RPMI7951 (cell line): Measurements from ENCODE around the gene GPR35. TPM values are rescaled to one million over a fixed set of nuclear protein-coding genes. Genes with fewer than 3 reads are reported as not detected.
A peak's percentile ranks its signal among the peaks of the same experiment; 100 is the strongest.

Experiments
- DNase-seq: peaks from one replicate; pipeline ENCODE4 v3.0.0-alpha.2; 2012; ENCODE audit warnings: low read depth
- total RNA-seq: library from RNA; depleted of rRNA; stranded (reverse); fragments of >200 nt; shearing (Covaris generic); gene quantifications from 2 replicates; pipeline ENCODE4 v1.2.3, GENCODE V29; 2014

The GPR35 gene
- total RNA-seq, 1 experiment from 2014 or later, result 0.12 TPM

DNA sequence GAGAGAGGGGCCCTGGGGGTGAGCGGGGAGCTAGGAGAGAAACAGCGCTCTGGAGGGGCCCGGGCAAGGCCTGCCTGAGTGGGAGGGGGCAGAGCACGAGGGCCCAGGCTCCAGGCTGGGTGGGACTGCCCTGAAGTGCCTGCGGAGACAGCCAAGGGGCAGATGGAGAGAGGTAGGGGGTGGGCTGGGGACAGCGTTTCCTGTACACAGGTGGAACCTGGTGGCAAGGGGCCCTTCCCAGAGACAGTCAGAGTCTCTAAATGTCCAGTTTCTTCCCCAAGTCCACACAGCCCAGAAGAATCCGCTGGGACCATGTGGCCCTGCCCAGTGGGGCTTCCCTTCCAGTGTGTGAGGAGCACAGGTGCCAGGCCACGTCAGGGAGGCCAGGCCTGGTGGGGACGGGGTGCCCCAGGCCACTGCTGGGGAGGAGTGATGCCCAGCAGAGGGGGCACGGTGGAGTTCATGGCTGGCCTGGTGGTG, 1.7 kb upstream of the GPR35 start:
- no peak for DNase-seq

GRCh38 chr2:240624011-240624949, 1.0 kb upstream of the GPR35 start:
- no peak for DNase-seq

DNA sequence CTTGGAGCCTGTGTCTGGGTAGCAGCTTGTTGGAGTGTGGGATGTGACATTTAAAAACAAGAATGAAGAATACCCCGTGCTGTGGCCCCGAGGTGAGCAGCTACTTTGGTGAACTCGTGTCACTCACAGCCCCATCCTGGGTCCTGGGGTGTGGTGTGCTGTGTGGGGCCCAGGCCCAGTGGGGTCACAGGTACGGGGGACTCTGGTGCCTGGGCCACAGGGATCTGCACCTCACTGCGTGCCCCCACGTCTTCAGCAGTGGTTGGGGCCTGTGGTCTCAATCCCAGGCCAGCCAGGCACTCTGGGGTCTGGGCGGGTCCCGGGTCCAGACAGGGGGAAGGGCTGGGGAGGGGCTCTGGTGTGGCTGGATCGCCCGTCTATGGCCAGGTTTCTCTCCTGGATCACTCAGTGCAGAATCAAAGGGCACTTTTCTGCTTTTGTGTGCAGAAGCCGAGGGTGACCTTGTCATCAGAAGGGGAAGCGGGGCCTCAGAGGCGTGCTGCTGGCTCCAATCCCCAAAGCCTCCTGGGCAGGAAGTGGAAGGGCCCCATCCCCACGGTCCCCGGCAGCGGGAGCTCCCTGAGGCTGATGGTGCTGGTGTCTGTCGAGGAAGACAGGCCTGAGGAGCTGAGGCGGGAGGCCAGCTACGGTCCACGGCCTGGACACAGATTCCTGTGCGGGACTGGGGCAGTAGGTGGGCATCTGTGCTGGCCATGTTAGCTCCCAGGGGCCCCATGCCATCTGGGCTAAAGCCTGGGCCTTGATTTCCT, 1.4 kb downstream of the GPR35 start:
- DNase-seq, result peak; percentile 10

DNA sequence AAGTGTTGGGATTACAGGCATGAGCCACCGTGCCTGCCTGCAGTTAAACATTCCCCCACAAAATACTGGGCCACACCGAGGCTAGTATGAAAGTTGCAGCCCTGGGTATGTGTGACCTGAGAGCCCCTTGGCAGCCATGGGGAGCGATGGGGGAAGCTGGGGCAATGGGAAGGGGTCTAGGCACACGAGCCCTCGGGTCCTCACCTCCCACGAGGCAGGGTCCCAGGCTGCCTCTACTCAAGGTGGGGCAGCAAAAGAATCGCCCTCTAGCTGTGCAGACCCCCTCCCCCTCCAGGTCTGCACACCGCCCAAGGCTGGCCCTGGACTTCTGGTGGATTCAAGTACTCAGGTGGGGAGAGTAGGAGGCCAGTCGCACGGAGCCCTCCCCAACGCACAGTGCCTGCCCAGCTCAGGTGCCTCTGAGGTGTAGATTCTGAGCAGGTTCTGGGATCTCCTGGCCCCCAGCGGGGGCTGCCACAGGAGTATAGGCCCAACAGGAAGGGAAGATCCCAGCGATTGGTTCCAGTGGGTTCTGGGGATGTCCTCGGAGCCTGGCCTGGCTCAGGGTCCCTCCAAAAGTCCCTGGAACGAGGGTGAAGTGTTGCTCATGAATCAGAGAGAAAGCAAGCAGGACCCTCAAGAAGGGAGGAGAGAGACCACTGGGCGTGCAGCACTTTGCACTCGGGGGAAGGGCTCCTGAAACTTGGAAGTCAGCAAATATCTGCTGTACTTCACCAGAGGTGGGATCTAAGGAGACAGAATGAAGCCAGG, 2.6 kb downstream of the GPR35 start:
- DNase-seq, result no peak

- no peak for DNase-seq
These were observed 3.2 kb downstream of the GPR35 start for GRCh38 chr2:240628507-240628807.

DNA sequence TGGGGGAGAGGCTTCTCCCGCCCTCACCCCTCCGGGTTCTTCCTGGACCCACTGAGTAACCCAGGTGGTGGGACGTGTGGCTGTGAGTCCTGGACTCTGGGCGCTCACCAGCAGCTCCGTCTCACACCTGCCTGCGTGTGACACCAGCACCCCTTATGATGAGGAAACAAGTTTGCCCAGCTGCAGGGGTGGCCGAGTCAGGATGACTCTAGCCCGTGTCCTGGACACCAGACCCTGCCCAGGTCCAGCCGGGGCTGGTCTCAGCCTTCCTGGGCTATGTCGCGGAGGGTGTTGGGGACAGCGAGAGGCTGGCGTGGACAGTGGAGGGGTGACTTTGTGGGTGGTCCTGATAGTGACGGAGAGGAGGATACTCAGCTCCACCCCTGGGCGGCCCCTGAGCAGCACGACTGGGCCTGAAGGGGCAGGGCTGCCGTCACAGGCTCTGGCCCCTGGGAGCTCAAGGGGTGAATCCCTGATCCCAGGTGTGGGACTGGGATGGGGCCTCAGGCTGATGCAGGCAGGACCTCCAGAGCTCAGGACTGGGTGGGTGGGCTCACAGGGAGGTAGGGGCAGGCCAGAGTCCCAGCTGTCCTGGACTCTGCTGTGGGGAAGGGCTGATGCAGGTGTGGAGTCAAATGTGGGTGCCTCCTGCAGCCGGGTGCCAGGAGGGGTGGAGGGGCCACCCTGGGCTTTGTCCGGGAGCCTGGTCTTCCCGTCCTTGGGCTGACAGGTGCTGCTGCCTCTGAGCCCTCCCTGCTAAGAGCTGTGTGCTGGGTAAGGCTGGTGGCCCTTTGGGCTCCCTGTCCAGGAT, 3.7 kb downstream of the GPR35 start:
- no peak for DNase-seq

DNA sequence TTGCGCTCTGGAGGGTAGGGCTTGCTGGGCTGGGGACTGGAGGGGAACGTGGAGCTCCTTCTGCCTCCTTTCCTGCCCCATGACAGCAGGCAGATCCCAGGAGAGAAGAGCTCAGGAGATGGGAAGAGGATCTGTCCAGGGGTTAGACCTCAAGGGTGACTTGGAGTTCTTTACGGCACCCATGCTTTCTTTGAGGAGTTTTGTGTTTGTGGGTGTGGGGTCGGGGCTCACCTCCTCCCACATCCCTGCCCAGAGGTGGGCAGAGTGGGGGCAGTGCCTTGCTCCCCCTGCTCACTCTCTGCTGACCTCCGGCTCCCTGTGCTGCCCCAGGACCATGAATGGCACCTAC, 4.3 kb downstream of the GPR35 start:
- DNase-seq, result no peak

DNA sequence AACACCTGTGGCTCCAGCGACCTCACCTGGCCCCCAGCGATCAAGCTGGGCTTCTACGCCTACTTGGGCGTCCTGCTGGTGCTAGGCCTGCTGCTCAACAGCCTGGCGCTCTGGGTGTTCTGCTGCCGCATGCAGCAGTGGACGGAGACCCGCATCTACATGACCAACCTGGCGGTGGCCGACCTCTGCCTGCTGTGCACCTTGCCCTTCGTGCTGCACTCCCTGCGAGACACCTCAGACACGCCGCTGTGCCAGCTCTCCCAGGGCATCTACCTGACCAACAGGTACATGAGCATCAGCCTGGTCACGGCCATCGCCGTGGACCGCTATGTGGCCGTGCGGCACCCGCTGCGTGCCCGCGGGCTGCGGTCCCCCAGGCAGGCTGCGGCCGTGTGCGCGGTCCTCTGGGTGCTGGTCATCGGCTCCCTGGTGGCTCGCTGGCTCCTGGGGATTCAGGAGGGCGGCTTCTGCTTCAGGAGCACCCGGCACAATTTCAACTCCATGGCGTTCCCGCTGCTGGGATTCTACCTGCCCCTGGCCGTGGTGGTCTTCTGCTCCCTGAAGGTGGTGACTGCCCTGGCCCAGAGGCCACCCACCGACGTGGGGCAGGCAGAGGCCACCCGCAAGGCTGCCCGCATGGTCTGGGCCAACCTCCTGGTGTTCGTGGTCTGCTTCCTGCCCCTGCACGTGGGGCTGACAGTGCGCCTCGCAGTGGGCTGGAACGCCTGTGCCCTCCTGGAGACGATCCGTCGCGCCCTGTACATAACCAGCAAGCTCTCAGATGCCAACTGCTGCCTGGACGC, 4.9 kb downstream of the GPR35 start:
- no peak for DNase-seq

DNA sequence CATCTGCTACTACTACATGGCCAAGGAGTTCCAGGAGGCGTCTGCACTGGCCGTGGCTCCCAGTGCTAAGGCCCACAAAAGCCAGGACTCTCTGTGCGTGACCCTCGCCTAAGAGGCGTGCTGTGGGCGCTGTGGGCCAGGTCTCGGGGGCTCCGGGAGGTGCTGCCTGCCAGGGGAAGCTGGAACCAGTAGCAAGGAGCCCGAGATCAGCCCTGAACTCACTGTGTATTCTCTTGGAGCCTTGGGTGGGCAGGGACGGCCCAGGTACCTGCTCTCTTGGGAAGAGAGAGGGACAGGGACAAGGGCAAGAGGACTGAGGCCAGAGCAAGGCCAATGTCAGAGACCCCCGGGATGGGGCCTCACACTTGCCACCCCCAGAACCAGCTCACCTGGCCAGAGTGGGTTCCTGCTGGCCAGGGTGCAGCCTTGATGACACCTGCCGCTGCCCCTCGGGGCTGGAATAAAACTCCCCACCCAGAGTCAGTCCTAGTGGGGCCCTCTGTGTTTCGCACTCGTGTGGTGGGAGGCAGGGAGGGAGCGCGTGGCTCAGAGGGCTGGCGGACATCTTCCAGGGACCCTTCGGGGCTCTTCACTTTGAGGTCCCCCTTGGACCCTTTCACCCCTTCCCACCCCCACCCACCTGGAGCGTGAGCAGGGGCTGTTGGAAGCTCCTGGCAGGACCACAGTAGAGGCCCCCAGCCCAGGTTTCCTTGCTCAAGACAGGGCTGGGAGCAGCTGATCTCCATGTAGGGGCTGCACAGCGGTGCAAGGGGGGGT, 5.7 kb downstream of the GPR35 start:
- no peak for DNase-seq

DNA sequence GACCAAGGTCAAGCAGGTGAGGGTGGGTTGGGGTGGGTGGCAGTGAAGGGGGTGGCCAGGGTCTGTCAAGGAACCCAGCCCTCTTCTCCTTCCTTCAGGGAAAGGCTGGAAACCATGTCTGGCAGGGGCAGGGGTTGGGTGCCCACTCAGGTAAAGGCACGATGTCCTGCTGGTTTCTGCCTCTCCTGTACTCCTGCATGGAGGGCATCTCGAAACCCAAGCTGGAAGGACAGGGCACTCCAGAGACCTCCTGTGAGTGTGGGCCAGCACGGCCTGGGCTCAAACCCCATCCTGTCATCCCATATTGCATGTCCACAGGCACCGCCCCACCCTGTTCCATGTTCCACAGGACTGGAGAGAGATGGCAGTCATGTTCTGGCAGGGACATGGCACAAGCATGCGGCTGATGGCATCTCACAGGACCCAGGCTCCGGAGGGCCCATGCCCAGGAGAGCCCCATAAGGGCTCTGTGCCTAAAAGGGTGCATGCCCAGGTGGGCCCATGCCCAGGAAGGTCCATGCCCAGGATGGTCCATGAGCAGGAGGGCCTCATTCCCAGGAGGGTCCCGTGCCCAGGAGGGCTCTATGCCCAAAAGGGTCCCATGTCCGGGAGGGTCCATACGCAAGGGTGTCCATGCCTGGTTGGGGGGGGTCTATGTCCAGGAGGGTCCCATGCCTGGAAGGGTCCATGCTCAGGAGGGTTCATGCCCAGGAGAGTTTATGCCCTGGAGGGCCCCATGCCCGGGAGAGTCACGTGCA, 6.4 kb downstream of the GPR35 start:
- DNase-seq, result no peak

DNA sequence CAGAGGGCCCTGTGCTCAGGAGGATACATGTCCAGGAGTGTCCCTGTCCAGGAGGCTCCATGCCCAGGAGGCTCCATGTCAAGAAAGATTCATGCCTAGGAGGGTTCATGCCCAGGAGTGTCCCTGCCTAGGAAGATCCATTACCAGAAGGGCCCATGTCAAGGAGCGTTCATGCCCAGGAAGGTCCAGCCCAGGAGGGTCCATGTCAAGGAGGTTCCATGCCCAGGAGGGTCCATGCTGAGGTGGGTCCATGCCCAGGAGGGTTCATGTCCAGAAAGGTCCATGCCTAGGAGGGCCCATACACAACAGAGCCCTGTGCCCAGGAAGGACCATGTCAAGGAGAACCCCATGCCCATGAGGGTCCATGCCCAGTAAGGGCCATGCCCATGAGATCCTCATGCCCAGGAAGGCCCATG, 7.0 kb downstream of the GPR35 start:
- DNase-seq, result no peak

- no peak for DNase-seq
These were observed 10.1 kb downstream of the GPR35 start for GRCh38 chr2:240635121-240635997.

DNA sequence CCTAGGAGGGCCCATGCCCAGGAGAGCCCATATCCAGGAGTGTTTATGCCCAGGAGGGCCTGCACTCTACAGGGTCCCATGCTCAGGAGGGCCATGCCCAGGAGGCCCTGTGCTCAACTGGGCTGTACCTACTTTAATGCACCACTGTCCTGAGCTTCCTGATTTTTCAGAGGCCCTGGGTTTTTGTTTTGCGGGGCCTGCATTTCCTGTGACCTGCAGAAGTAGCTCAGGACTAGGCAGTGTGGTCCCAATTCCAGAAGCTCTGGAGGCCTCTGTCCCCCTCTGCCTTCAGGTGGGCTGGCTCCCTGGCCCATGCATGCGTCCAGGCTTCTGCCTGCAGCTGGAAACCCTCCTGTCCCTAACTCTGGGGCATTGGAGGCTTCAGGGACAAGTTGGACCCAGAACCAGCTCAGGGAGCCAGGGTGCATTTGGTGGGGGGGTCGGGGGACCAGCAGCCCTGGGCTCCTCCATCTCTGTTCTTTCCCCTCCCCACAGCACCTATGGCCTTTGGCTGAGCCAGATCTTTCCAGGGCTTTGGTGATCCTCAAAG, 10.8 kb downstream of the GPR35 start:
- DNase-seq, result no peak

DNA sequence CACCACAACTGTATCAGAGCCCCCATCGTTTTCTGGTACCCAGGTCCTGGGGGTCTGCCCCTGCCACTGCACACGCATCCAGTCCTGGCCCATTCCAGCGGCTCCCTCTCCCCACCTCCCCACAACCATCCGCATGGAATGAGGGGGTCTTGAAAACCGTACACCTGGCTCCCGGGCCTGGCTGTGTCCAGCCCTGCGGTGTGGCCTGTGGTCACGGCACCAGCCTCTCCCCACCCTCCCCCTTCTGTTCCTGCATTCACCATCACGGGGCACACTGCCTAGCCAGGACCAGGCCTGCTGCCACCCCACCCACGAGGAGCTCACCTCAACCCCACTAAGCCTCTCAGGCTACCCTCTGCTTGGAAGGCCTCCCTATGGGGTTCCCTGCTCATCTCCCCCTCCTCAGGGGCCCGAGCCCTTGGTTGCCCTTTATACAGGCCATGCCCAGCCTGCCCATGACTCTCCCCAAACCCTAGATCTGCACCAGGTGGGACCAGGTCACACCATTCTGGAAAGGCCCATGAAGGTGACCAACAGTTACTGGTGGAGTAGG, 11.4 kb downstream of the GPR35 start:
- DNase-seq, result no peak

DNA sequence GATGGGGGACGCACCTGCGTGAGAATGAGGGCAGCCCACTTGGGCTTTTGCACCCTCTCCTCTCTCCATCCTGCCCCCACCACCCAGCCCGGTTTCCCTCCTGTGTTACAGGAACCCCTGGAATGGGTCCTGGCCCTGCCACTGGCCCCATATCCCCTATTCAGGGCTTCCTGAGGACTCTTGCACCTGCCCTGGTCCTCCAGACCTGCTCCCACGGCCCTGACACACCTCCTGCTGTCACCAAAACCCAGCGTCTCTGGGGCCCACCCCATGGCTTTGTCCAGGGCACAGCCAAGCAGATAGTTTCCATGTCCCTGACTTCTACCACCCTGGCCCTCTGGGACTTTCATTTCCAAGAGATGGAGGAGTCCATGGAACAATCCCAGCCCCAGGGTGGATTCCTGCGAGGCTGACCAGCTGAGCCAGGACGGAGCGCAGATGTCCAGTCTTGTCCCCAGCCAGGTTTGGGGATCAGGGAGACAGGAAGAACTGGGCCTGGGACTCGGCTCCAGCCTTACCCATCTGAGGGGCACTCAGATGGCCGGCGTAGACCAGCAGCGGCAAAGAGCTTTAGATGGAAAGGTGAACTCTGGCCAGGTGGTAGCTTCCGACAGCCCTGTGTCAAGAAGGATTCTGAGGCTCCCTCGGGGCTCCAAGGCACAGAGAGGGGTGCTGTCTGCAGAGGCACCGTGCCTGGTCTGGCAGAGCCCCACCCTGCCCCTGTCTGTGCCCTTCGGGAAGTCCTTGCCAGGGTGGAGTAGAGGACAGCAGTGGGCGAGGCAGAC, 12.0 kb downstream of the GPR35 start:
- DNase-seq, result no peak

DNA sequence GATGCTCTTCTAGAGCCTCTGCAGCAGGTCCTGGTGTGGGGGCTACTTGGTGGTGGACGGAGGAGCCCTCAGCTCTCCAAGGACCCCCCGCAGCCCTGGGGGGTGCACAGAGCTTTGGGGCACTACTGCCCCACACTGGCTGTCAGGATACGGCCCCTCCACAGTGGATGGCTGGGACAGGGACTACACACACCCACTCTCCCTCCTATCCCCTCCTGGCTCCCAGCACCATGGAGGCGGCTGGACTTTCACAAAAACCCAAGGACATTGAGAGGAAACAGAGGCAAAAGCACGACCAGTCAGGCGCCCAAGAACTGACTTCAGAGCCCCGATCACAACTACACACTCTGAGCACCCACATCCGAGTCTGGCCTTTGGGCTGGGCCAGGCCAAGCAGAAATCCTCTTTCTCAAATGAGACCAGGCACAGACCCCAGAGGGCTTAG, 12.6 kb downstream of the GPR35 start:
- no peak for DNase-seq
